Vagina (tissue), 2 donors: ENCODE results near the gene SFMBT2. TPM values are rescaled to one million over a fixed set of nuclear protein-coding genes. Genes with fewer than 3 reads are reported as not detected.

Experiments
- DNase-seq, 2 donors: peaks; one replicate each; pipeline ENCODE4 v3.0.0-alpha.2; 2017; ENCODE audit errors: extremely low spot score in 2 of 2
- H3K27ac ChIP-seq: fragments of 200-600 bp; sonication (generic); one replicate; pipeline ENCODE4 v1.5.1; 2019
- H3K27me3 ChIP-seq: fragments of 200-600 bp; sonication (generic); one replicate; pipeline ENCODE4 v1.5.1; 2019
- H3K36me3 ChIP-seq, 2 donors: fragments of 200-600 bp; sonication (generic); one replicate each; pipeline ENCODE4 v1.5.1; 2017 to 2019
- H3K4me1 ChIP-seq: fragments of 200-600 bp; sonication (generic); one replicate; pipeline ENCODE4 v1.5.1; 2019
- H3K4me3 ChIP-seq, 2 donors: fragments of 200-600 bp; sonication (generic); 1 replicate in 1 of 2; 2 replicates in 1 of 2; pipeline ENCODE4 v1.5.1; 2016 to 2019
- H3K9me3 ChIP-seq: fragments of 200-600 bp; sonication (generic); one replicate; pipeline ENCODE4 v1.5.1; 2019
- POLR2A ChIP-seq, 2 donors: fragments of 450-650 bp; IDR thresholded peaks; one replicate each; pipeline ENCODE4 v1.6.1; 2017; ENCODE audit warnings: antibody characterized with exemption in 2 of 2, mild to moderate bottlenecking in 2 of 2, moderate library complexity in 2 of 2
- POLR2AphosphoS5 ChIP-seq, 2 donors: sonication (generic); formaldehyde crosslinking; IDR thresholded peaks; one replicate each; pipeline ENCODE4 v1.9.0; 2017; ENCODE audit warnings: antibody characterized with exemption in 2 of 2, mild to moderate bottlenecking in 2 of 2, low read depth in 1 of 2; ENCODE audit not compliant: insufficient read depth in 1 of 2
- intact Hi-C: fragments of 100-400 bp; cut with DNase I; formaldehyde crosslinking; loops from one replicate; pipeline ENCODE4 v1.15.1; 2023
- total RNA-seq: library from RNA; depleted of rRNA; stranded (reverse); fragments of >200 nt; gene quantifications from one replicate; pipeline ENCODE4 v1.2.3, GENCODE V29; 2016
- TF ChIP-seq, protein P1 (sequence below), 3 experiments: fragments of 450-650 bp in 2 of 3; fragments of 200-600 bp in 1 of 3; sonication (generic) in 1 of 3; IDR thresholded peaks; one replicate each; pipeline ENCODE4 v1.5.1; 2017 to 2019; ENCODE audit warnings: antibody characterized with exemption in 3 of 3, mild to moderate bottlenecking in 2 of 3, moderate library complexity in 2 of 3

The SFMBT2 gene
- total RNA-seq, 1 donor from 2014 or later: 12.5 TPM

GRCh38 chr10:7250236-7250635, 160.6 kb downstream of the SFMBT2 start:
- intact Hi-C loops: no loop called here
- no peaks in the 10 kb centered on the region for H3K27me3 ChIP-seq
- DNase-seq: no peak
- no peak for TF ChIP-seq POLR2AphosphoS5 (IDR thresholded peaks at IDR 0.05; ENCODE audit: insufficient read depth in 1 of 2, low read depth in 1 of 2)
- TF ChIP-seq, protein P1, sequence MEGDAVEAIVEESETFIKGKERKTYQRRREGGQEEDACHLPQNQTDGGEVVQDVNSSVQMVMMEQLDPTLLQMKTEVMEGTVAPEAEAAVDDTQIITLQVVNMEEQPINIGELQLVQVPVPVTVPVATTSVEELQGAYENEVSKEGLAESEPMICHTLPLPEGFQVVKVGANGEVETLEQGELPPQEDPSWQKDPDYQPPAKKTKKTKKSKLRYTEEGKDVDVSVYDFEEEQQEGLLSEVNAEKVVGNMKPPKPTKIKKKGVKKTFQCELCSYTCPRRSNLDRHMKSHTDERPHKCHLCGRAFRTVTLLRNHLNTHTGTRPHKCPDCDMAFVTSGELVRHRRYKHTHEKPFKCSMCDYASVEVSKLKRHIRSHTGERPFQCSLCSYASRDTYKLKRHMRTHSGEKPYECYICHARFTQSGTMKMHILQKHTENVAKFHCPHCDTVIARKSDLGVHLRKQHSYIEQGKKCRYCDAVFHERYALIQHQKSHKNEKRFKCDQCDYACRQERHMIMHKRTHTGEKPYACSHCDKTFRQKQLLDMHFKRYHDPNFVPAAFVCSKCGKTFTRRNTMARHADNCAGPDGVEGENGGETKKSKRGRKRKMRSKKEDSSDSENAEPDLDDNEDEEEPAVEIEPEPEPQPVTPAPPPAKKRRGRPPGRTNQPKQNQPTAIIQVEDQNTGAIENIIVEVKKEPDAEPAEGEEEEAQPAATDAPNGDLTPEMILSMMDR (IDR thresholded peaks at IDR 0.05): no peak
- TF ChIP-seq POLR2A (IDR thresholded peaks at IDR 0.05): no peak
- no peaks in the 10 kb centered on the region for H3K36me3 ChIP-seq
- H3K9me3 ChIP-seq: no peaks in the 10 kb centered on the region
- no peak overlapping the region for H3K27ac ChIP-seq
- no peak overlapping the region for H3K4me3 ChIP-seq
- H3K4me1 ChIP-seq: no peaks in the 10 kb centered on the region

GRCh38 chr10:7248585-7249164, 162.2 kb downstream of the SFMBT2 start:
- intact Hi-C loops: no loop called here
- no peak overlapping the region for H3K27ac ChIP-seq
- H3K27me3 ChIP-seq: no peaks in the 10 kb centered on the region
- no peaks in the 10 kb centered on the region for H3K36me3 ChIP-seq
- H3K4me1 ChIP-seq: no peaks in the 10 kb centered on the region
- DNase-seq: no peak
- no peaks in the 10 kb centered on the region for H3K9me3 ChIP-seq
- H3K4me3 ChIP-seq: no peak overlapping the region
- TF ChIP-seq POLR2AphosphoS5 (IDR thresholded peaks at IDR 0.05; ENCODE audit: insufficient read depth in 1 of 2, low read depth in 1 of 2): no peak
- no peak for TF ChIP-seq POLR2A (IDR thresholded peaks at IDR 0.05)
- TF ChIP-seq, protein P1 (IDR thresholded peaks at IDR 0.05): no peak

DNA sequence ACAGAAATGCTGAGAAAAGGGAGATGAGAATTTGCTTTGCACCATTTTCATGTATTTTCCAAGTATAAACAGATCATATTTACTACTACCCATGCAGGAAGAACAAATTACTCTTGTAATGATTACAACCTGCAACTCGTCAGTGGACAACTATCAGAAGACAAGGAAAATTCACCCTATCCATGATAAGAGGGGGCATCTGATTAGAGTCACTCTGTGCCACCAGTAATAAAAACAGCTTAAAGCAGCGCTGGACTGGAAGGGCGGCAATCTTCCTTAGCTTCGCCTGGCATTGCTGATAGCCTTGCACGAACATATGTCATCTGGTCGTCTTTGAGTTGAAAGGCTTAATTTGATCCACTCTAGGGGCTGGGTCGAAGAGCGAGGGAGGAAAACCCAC, 162.7 kb downstream of the SFMBT2 start:
- no peak for DNase-seq
- Histone ChIP-seq H3K9me3 (no peaks in the 10 kb centered on the region), H3K4me1 (no peaks in the 10 kb centered on the region), H3K36me3 (no peaks in the 10 kb centered on the region), H3K27ac (no peak overlapping the region), H3K27me3 (no peaks in the 10 kb centered on the region), H3K4me3 (no peak overlapping the region)
- intact Hi-C loops: no loop called here
- TF ChIP-seq, protein P1 (IDR thresholded peaks at IDR 0.05): no peak
- TF ChIP-seq POLR2AphosphoS5 (IDR thresholded peaks at IDR 0.05; ENCODE audit: insufficient read depth in 1 of 2, low read depth in 1 of 2) (no peak), POLR2A (IDR thresholded peaks at IDR 0.05) (no peak)

GRCh38 chr10:7245505-7245904, 165.3 kb downstream of the SFMBT2 start:
- no peaks in the 10 kb centered on the region for H3K36me3 ChIP-seq
- H3K27ac ChIP-seq: no peak overlapping the region
- no peak for TF ChIP-seq POLR2AphosphoS5 (IDR thresholded peaks at IDR 0.05; ENCODE audit: insufficient read depth in 1 of 2, low read depth in 1 of 2)
- TF ChIP-seq POLR2A (IDR thresholded peaks at IDR 0.05): no peak
- TF ChIP-seq, protein P1 (IDR thresholded peaks at IDR 0.05): no peak
- no peaks in the 10 kb centered on the region for H3K27me3 ChIP-seq
- DNase-seq: no peak
- H3K4me3 ChIP-seq: no peak overlapping the region
- intact Hi-C loops: no loop called here
- no peaks in the 10 kb centered on the region for H3K9me3 ChIP-seq
- H3K4me1 ChIP-seq: no peaks in the 10 kb centered on the region

DNA sequence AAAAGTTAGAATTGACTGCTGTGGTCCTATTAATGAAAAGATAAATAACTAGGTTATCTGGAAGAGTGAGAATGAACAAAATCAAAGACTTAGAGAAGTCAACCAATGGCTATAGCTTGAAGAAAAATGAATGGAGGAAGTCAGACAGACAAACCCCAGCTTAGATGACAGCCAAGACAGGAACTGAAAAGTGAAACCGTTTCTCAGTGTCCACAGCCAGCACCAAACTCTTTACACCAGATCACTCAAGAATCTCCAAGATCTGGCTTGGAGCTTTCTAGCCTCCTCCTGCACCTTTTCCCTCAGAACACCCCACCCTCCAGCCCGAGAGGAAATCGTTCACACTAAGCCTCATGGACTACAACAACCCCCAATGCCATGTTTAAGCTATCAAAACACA, 167.0 kb downstream of the SFMBT2 start:
- no peaks in the 10 kb centered on the region for H3K36me3 ChIP-seq
- no peaks in the 10 kb centered on the region for H3K27me3 ChIP-seq
- intact Hi-C loops: no loop called here

More for the DNA sequence above, 167.0 kb downstream of the SFMBT2 start:
- no peak for TF ChIP-seq POLR2A (IDR thresholded peaks at IDR 0.05)
- TF ChIP-seq POLR2AphosphoS5 (IDR thresholded peaks at IDR 0.05; ENCODE audit: insufficient read depth in 1 of 2, low read depth in 1 of 2): no peak
- TF ChIP-seq, protein P1 (IDR thresholded peaks at IDR 0.05): no peak
- Histone ChIP-seq H3K4me1 (no peaks in the 10 kb centered on the region), H3K4me3 (no peak overlapping the region), H3K27ac (no peak overlapping the region), H3K9me3 (no peaks in the 10 kb centered on the region)
- DNase-seq: no peak
